GM12874 (cell line): ENCODE measurements around the gene CMIP.

Source experiments
- CTCF ChIP-seq: IDR thresholded peaks from 2 replicates; pipeline ENCODE4 v1.5.1; 2011; ENCODE audit warnings: low read depth, mild to moderate bottlenecking, control low read depth, low read length, moderate library complexity; ENCODE audit not compliant: insufficient read depth

CMIP gene

GRCh38 chr16:81703177-81704155 lies 258.9 kb downstream of the CMIP start:
- no peak for TF ChIP-seq CTCF

GRCh38 chr16:81705261-81705660 lies 260.7 kb downstream of the CMIP start:
- TF ChIP-seq CTCF = no peak

- no peak for TF ChIP-seq CTCF
Measured at GRCh38 chr16:81706327-81707295, 262.0 kb downstream of the CMIP start.

GRCh38 chr16:81707411-81708265 lies 263.0 kb downstream of the CMIP start:
- no peak for TF ChIP-seq CTCF

GRCh38 chr16:81708266-81709015 lies 263.8 kb downstream of the CMIP start:
- no peak for TF ChIP-seq CTCF

GRCh38 chr16:81709016-81709900 lies 264.6 kb downstream of the CMIP start:
- no peak for TF ChIP-seq CTCF
